Kidney (tissue), 14 donors: ENCODE results near the gene SENP2. TPM values are rescaled to one million over a fixed set of nuclear protein-coding genes. Genes with fewer than 3 reads are reported as not detected.

Source experiments
- DNase-seq, 5 donors: peaks; one replicate each; pipeline ENCODE4 v3.0.0-alpha.2; 2013 to 2020
- FAIRE-seq: peaks from 2 replicates; lab custom pipeline; 2012; peaks lifted over from hg19 to GRCh38; lab: Jason Lieb, UNC
- H3K27ac ChIP-seq, 2 donors: one replicate each; pipeline ENCODE4 v1.7.0; 2013; ENCODE audit warnings: low read depth in 2 of 2, low read length in 2 of 2, inconsistent platforms in 1 of 2
- H3K27me3 ChIP-seq: one replicate; pipeline ENCODE4 v1.7.1; 2013; ENCODE audit warnings: low read length, inconsistent platforms; ENCODE audit not compliant: control insufficient read depth, insufficient read depth
- H3K36me3 ChIP-seq, 3 donors: one replicate each; pipeline versions ENCODE4 v1.7.0 to v1.7.1; 2013; ENCODE audit warnings: low read length in 3 of 3, control low read depth in 1 of 3, inconsistent platforms in 1 of 3; ENCODE audit not compliant: insufficient read depth in 3 of 3, control insufficient read depth in 2 of 3
- H3K4me1 ChIP-seq, 3 donors: one replicate each; pipeline versions ENCODE4 v1.7.0 to v1.7.1; 2013; ENCODE audit warnings: low read length in 3 of 3, inconsistent platforms in 1 of 3, low read depth in 1 of 3; ENCODE audit not compliant: control insufficient read depth in 2 of 3, insufficient read depth in 2 of 3
- H3K4me3 ChIP-seq, 3 donors: one replicate each; pipeline versions ENCODE4 v1.7.0 to v1.8.1; 2013; ENCODE audit warnings: low read length in 3 of 3, control low read depth in 1 of 3, inconsistent platforms in 1 of 3
- H3K9ac ChIP-seq, 3 donors: one replicate each; pipeline versions ENCODE4 v1.7.0 to v1.7.1; 2013; ENCODE audit warnings: low read length in 3 of 3, control low read depth in 1 of 3, inconsistent platforms in 1 of 3
- H3K9me3 ChIP-seq, 3 donors: one replicate each; pipeline versions ENCODE4 v1.7.0 to v1.7.1; 2013; ENCODE audit warnings: low read length in 3 of 3, control low read depth in 1 of 3, inconsistent platforms in 1 of 3; ENCODE audit not compliant: control insufficient read depth in 2 of 3, insufficient read depth in 1 of 3
- intact Hi-C: fragments of 100-400 bp; cut with DNase I; formaldehyde crosslinking; loops from one replicate; pipeline ENCODE4 v1.11.1; 2022
- polyA plus RNA-seq: library from polyadenylated mRNA; stranded (reverse); fragments of 350-450 nt; fragmentation: Illumina TruSeq; extraction: RNeasy Lipid Tissue Mini Kit (QIAGEN cat#74804); gene quantifications from one replicate; pipeline ENCODE4 v1.2.3, GENCODE V29; 2014; ENCODE audit warnings: low read depth, low replicate concordance; ENCODE audit not compliant: insufficient read depth
- total RNA-seq: library from RNA; stranded (reverse); fragmentation: NEBNext Ultra II Directional; extraction: Animal tissue kit (Norgen Biotek cat#: 25700); gene quantifications from one replicate; pipeline ENCODE4 v1.2.1, GENCODE V29; 2021
- TF ChIP-seq, protein P1 (sequence below): IDR thresholded peaks from 3 replicates; pipeline ENCODE4 v1.5.1; 2012; ENCODE audit warnings: mild to moderate bottlenecking, moderate library complexity, borderline replicate concordance; ENCODE audit not compliant: insufficient read depth; ENCODE audit errors: extremely low read depth
- donor health status: control.
- donor health status: control.
- donor health status: control.
- donor health status: control.
- donor health status: control.
- donor health status: DM: yes; HTN: yes; CAD: no.
- donor health status: Normal renal cell carcinoma (clear cell type).

The SENP2 gene
- total and polyA plus RNA-seq, 2 donors from 2014 or later = 10.8 to 29.6 TPM

DNA sequence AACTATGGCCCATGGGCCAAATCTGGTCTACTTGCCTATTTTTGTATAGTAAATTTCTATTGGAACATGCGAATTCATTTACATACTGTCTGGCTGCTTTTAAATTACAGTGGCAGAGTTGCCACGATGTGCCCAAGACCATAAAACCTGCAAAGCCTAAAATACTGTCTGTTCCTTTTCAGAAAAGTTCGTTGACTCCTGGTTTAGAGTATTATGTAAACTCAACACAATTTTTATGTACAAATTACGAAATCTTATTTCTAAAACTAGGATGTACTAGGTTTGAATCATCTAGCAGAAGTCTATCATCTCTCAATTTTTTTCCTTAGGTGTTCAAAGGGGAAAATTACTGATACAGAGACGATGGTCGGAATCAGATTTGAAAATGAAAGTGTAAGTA lies 26.9 kb downstream of the SENP2 start:
- TF ChIP-seq, protein P1, sequence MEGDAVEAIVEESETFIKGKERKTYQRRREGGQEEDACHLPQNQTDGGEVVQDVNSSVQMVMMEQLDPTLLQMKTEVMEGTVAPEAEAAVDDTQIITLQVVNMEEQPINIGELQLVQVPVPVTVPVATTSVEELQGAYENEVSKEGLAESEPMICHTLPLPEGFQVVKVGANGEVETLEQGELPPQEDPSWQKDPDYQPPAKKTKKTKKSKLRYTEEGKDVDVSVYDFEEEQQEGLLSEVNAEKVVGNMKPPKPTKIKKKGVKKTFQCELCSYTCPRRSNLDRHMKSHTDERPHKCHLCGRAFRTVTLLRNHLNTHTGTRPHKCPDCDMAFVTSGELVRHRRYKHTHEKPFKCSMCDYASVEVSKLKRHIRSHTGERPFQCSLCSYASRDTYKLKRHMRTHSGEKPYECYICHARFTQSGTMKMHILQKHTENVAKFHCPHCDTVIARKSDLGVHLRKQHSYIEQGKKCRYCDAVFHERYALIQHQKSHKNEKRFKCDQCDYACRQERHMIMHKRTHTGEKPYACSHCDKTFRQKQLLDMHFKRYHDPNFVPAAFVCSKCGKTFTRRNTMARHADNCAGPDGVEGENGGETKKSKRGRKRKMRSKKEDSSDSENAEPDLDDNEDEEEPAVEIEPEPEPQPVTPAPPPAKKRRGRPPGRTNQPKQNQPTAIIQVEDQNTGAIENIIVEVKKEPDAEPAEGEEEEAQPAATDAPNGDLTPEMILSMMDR = no peak
- no peak overlapping the region for H3K27ac ChIP-seq
- peaks cover 8 to 39% (median 29%) of the 10 kb centered on the region in 3 donors for H3K36me3 ChIP-seq
- no peak overlapping the region for H3K9ac ChIP-seq
- H3K4me1 ChIP-seq = no peaks in the 10 kb centered on the region
- FAIRE-seq = no peak
- H3K9me3 ChIP-seq = no peaks in the 10 kb centered on the region
- intact Hi-C loops = no loop called here
- H3K4me3 ChIP-seq = no peak overlapping the region
- H3K27me3 ChIP-seq = no peaks in the 10 kb centered on the region
- DNase-seq = no peak

DNA sequence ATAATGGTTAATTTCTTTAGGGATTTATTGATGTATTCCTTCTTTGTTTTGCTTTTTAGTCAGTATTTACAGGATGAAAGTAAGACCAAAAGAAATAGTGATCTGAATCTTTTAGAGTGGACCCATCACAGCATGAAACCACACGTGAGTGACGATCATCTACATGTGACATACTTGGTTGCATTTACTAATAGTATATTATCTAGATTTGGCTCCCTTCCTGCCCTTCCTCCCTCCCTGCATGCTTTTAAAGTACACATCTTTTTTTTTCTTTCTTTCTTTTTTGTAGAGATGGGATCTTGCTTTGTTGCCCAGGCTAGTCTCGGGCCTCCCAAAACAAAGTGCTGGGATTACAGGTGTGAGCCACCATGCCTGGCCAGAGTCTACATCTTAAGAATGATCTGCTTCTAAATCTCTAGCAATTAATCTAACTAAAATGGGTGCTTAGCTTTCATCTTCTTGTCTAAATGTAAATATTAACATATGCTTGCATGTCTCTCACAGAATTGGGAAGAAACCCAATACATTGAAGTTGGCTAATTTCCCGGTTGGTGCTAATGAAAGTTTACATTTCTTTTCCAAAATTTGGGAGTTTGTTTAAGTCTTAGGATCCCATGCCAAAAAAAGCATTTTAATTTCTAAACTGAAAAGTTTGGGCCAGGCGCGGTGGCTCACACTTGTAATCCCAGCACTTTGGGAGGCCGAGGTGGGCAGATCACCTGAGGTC lies 38.0 kb downstream of the SENP2 start:
- Histone ChIP-seq H3K4me1 (no peaks in the 10 kb centered on the region), H3K4me3 (no peak overlapping the region), H3K36me3 (peaks cover 5 to 21% (median 10%) of the 10 kb centered on the region in 3 donors), H3K27me3 (no peaks in the 10 kb centered on the region), H3K9ac (no peak overlapping the region), H3K27ac (no peak overlapping the region), H3K9me3 (no peaks in the 10 kb centered on the region)
- intact Hi-C loops = no loop called here
- no peak for FAIRE-seq
- TF ChIP-seq, protein P1 = no peak
- DNase-seq = no peak

DNA sequence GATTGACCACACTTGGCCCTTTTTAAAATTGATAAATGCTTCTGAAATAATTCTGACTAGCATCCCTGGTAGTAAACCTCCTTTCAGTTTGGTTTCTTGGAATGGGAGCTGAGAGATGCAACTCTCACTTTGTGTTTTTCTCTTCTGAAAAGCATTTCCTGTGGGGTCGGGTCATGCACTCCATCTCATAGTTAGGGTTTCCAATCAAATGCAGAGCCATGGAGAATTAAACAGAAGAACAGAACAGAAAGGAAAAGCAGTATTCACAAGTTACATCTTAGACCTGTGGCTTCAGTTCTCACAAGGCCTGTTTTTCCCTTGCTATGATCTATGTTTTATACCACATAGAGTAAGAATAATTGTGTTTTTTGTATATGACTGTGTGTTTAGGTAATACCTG lies 39.7 kb downstream of the SENP2 start:
- TF ChIP-seq, protein P1 = no peak
- H3K4me3 ChIP-seq = no peak overlapping the region
- DNase-seq (no peak), FAIRE-seq (no peak)
- H3K4me1 ChIP-seq = peaks cover 0 to 3% (median 2%) of the 10 kb centered on the region in 3 donors
- peaks cover 5 to 27% (median 13%) of the 10 kb centered on the region in 3 donors for H3K36me3 ChIP-seq
- no peaks in the 10 kb centered on the region for H3K27me3 ChIP-seq
- intact Hi-C loops = no loop called here
- H3K9ac ChIP-seq = no peak overlapping the region
- no peaks in the 10 kb centered on the region for H3K9me3 ChIP-seq
- H3K27ac ChIP-seq = no peak overlapping the region
